NCI-H1092 treated with DMSO at 0.1 percent for 48 hours (cell line): ENCODE data around the gene MMP13.
"Not testable (repeated sequence)": the region's sequence is repeated elsewhere in the genome, so short reads cannot be mapped to it uniquely, and the experiment has no call there.

Source experiments
- DNase-seq: peaks from one replicate; lab custom pipeline; 2025; lab: John Stamatoyannopoulos, UW

Gene MMP13

GRCh38 chr11:102955624-102956023, at the start of gene MMP13:
Gene MMP13, minus strand, starts transcription at chr11:102955732. Its CDS starts 27 bp downstream, at chr11:102955705.
- no peak for DNase-seq

- DNase-seq, result not testable (repeated sequence)
These were observed 48.7 kb upstream of the MMP13 start for GRCh38 chr11:103004234-103004633.

GRCh38 chr11:102994105-102994504, 38.6 kb upstream of the MMP13 start:
- no peak for DNase-seq

GRCh38 chr11:102991776-102992175, 36.2 kb upstream of the MMP13 start:
- DNase-seq, result no peak

DNA sequence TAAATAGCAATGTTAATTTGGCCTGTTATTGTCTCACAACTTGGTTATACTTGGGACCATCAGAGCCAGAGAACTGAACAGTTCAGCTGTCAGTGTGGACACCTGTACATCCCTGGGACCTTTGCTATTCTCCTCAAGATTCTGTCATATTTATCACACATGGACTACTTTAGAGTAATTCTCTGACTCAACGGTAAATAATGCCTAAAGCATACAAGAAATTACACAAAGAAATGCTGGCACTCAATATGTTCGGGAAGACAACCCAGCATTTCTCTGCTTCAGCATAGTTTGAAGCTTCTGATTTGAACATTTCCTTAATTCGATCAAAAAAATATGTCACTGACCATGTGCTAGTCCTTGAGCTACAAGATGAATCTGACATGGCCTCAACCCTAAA, 34.6 kb upstream of the MMP13 start:
- DNase-seq, result no peak

DNA sequence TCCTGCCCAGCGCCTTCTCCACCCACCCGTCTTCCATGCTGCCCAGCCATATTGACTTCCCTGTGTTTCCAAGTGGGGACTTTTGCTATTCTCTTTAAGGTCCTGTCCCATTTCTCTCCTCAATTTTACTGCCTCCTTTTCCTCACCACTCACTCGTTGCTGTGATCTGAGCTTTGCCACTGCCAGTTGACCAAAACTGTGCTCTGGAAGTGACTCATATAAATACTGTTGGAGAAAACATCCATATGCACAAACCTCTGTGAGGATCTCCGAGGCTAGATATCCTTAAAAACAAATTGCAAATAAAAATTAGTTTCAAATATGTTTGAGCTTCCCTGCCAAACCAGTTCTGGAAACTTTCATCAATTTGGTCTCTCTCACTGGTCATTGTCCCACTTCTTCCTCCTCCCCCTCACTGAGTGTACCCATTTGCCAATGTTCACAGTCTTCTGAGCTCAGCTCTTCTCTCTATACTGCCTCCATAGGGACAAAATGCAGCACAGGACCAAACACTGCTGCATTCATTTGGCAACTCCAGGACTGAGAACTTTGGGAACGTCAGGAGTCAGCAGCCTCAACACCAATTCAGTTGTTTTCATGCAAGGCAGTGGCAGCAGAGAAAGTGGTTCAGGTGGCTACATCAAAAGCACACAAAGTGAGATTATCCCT, 34.0 kb upstream of the MMP13 start:
- DNase-seq, result no peak

DNA sequence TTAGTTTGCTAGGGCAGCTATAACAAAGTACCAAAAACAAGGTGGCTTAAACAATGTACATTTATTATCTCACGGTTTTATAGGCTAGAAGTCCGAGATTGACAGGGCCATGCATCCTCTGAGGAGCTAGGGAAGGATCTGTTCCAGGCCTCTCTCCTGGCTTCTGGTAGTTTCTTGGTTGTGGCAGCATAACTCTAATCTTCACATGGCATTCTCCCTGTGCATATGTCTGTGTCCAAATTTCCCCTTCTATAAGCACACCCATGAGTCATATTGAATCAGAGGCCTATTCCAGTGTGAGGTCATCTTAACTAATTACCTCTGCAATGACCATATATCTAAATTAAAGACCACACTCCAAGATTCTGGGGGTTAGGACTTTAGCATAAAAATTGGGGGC, 31.3 kb upstream of the MMP13 start:
- DNase-seq, result no peak

GRCh38 chr11:102985850-102986249, 30.3 kb upstream of the MMP13 start:
- DNase-seq, result no peak

GRCh38 chr11:102983486-102983885, 28.0 kb upstream of the MMP13 start:
- DNase-seq, result no peak

DNA sequence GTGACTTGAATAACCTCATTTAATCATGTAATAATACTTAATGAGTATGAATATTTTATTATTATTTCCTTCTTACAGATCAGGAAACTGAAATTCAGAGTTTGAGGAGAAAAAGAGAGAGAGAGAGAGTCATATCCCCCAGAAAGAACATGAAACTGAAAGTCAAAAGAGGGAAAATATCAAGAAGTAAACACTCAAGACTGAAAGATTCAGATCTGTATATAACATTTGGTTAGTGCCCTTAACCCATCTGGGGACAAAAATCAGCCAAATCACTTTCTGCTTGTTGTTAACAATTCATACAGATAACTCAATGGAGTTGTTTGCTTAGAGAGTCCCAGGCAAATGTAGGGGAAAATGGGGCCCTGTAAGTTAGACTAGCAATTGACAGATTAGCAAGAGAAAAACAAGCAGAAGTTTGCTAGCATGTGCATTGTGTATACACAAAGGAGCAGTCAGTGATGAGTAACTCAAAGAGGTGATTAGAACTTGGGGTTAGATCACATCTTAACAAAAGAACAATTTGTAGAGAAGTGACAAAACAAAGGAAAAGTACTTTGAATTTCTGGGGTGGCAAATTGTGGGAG, 25.9 kb upstream of the MMP13 start:
- DNase-seq, result no peak

DNA sequence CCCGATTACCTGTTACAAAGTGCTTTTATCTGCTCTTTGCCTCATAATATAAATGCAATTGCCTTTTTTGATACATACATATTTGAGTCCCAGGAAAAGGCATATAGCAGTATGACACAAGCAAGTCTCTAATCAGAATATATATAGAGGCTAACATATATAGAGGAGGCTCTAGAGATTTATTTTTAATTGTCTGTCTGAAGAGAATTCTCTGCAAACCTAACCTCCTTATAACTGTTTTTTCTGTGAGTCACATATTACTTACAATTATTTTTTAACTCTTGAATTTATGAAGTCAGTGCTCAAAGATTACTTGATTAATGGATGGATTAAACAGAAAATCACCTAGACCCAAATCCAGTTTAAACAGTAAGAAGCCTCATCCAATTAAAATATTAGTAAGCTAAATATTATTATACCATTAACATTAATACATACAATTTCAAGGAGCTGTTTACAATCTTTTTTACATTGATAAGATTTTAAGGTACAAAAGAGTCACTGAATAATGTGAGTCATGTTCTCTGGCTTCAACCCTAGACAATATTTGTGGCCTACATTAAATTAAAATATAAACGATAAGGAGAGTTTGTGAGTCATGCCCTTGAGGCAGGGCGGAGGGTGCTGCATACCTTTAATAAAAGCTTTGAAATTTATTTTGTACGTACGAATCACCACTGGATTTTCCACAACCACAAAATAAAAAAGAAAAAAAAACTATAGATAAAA, 19.2 kb upstream of the MMP13 start:
- no peak for DNase-seq

DNA sequence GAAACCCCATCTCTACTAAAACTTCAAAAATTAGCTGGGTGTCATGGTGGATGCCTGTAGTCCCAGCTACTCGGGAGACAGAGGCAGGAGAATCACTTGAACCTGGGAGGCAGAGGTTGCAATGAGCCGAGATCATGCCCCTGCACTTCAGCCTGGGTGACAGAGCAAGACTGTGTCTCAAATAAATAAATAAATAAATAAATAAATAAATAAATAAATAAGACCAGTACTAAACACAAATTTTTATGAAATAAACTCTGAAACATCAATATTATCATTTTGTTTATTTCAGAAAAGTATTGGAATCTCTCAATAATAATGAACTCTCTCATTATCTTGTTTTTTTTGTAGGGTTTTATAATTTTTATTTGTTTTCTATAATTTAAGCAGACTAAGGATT, 18.2 kb upstream of the MMP13 start:
- not testable (repeated sequence) for DNase-seq

GRCh38 chr11:102972853-102973252, 17.3 kb upstream of the MMP13 start:
- DNase-seq, result no peak

- DNase-seq, result no peak
These were observed 16.2 kb upstream of the MMP13 start for GRCh38 chr11:102971766-102972165.

DNA sequence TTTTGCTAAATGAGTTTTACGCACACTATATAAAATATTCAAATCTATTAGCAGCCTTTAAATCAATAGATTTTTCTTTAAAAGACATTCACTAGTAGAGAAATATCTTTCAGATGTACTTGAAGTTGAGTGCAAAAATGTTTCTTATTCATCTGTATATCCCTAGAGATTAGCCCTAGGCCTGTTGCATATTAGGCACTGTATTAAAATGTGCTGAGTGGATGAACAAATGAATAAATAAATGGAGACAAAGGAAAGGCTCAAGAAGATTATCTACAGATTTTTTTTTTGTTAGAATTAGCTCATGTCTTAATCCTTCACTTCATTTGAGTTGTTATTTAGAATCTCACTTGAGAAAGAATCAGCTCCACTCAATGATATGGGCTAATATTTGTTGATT, 12.0 kb upstream of the MMP13 start:
- DNase-seq, result no peak

DNA sequence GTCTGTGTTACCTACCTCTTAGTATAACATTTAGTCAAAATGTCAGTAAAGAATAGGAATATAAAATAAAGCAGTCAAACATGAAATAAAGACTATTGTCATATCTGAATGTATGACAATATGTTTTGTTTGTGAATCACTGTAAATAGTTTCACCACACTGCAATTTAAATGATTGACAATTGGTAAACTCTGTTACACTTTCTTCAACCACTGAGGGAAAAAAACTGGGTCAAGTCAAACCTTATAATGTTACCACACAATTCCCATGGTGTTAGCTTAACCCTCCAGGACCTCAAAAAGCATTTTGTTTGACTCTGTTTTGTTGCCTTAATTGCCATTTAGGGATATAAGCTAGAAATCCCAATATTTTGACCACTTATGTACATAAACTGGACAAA, 10.5 kb upstream of the MMP13 start:
- no peak for DNase-seq

GRCh38 chr11:102964867-102965266, 9.3 kb upstream of the MMP13 start:
- DNase-seq, result no peak

DNA sequence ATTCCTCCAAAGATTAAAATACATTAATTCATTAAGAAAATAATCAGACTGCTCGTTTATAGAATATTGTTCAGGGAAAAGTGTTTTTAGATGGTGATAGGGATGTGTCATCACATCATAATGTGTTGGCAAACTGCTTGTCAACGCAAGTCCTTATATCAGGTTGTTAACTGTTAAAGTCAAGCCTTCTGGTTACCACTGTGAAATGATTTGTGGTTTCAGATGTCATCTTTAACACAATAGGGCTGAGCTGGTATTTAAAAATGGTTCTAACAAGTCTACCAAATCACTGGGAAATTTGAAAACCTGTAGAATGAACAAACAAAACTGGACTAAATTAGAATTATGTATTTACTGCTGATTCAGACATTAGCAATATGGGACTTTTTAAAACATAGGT, 2.4 kb upstream of the MMP13 start:
- no peak for DNase-seq

DNA sequence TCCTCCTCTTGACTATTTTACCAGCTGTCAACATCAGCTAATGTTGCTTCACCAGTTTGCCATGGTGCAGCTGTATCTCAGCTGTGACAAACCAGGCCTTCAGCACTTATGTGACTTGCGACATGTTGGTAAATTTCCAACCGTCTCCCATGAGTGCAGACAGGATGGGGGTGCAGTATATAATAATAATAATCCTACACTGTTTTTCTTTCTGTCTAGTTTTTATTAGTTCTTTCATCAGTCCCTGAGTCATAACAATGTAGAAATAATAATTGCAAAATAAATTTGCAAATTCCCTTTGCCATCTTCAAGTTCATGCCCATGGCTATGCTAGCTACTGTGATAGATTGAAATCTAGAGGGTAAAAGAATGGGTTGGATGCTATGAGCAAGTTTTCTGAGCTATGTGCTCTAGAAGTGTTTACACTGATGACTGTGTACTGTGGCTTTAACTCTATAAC, 4.9 kb downstream of the MMP13 start:
- DNase-seq, result no peak

DNA sequence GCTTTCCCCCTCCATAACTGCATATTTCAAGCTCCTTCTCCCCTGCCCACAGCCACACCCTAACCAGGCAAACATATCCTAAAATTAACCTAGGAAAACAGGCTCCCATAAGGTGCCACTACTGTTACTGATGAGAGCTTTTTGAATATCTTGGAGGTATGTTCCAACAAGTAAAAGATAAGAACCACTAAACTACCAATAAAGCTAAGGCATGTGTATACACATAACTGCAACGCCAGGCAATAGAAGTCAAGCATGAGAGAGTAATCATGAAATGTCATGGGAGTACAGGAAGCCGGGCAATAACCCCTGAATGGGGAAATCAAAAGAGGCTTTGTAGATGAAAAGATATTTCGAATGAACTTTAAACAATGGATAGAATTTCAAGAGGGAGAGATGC, 9.3 kb downstream of the MMP13 start:
- no peak for DNase-seq

- peak; percentile 59 for DNase-seq
These were observed 14.6 kb downstream of the MMP13 start for GRCh38 chr11:102940714-102941588.

DNA sequence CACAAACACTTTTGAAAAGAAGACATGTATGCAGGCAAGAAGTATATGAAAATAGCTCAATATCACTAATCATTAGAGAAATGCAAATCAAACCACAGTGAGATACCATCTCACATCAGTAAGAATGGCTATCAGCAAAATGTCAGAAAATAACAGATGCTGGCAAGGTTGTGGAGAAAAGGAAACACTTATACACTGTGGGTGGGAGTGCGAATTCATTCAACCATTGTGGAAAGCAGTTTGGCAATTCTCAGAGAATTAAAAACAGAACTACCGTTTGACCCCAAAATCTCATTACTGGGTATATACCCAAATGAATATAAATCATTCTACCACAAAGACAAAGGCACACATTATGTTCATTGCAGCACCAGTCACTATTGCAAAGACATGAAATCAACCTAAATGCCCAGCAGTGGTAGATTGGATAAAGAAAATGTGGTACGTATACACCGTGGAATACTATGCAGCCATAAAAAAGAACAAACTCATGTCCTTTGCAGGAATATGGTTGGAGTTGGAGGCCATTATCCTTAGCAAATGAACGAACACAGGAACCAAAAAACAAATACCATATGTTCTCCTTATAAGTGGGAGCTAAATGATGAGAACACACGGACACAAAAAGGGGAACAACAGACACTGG, 18.5 kb downstream of the MMP13 start:
- DNase-seq, result no peak
